Stomach (tissue), 4 donors: ENCODE data around the gene CAMSAP1.

Source experiments
- EP300 ChIP-seq: sonication (generic); formaldehyde crosslinking; IDR thresholded peaks from one replicate; pipeline ENCODE4 v1.6.1; 2017; ENCODE audit warnings: antibody characterized with exemption
- TF ChIP-seq, protein P1 (sequence below), 7 experiments: fragments of 450-650 bp in 4 of 7; fragments of 200-600 bp in 3 of 7; sonication (generic) in 3 of 7; IDR thresholded peaks; one replicate each; pipeline ENCODE4 v1.5.1; 2016 to 2019; ENCODE audit warnings: antibody characterized with exemption in 7 of 7, control low read depth in 2 of 7, mild to moderate bottlenecking in 1 of 7

- TF ChIP-seq, protein P1, sequence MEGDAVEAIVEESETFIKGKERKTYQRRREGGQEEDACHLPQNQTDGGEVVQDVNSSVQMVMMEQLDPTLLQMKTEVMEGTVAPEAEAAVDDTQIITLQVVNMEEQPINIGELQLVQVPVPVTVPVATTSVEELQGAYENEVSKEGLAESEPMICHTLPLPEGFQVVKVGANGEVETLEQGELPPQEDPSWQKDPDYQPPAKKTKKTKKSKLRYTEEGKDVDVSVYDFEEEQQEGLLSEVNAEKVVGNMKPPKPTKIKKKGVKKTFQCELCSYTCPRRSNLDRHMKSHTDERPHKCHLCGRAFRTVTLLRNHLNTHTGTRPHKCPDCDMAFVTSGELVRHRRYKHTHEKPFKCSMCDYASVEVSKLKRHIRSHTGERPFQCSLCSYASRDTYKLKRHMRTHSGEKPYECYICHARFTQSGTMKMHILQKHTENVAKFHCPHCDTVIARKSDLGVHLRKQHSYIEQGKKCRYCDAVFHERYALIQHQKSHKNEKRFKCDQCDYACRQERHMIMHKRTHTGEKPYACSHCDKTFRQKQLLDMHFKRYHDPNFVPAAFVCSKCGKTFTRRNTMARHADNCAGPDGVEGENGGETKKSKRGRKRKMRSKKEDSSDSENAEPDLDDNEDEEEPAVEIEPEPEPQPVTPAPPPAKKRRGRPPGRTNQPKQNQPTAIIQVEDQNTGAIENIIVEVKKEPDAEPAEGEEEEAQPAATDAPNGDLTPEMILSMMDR (IDR thresholded peaks at IDR 0.05): no peak
- TF ChIP-seq EP300: no peak
Observed at GRCh38 chr9:135761845-135762168, 145.5 kb downstream of the CAMSAP1 start.
